Activated CD4-positive, alpha-beta T cell treated with anti-CD3 and anti-CD28 coated beads, Interleukin-2, amount 10 ng/mL, durations not matched to agents 24 days and 14 days (primary cell): ENCODE results near the gene TCEANC2. TPM values are rescaled to one million over a fixed set of nuclear protein-coding genes. Genes with fewer than 3 reads are reported as not detected.
"Not testable (repeated sequence)": the region's sequence is repeated elsewhere in the genome, so short reads cannot be mapped to it uniquely, and the experiment has no call there.

Source experiments
- DNase-seq: peaks from one replicate; pipeline ENCODE4 v3.0.0; 2022
- H3K27ac Mint-ChIP-seq: one replicate; pipeline ENCODE4 v1.8.0; 2022; ENCODE audit warnings: mild to moderate bottlenecking, mixed read lengths
- H3K27me3 Mint-ChIP-seq: one replicate; pipeline ENCODE4 v1.8.0; 2022; ENCODE audit warnings: mixed read lengths
- H3K36me3 Mint-ChIP-seq: one replicate; pipeline ENCODE4 v1.8.0; 2022; ENCODE audit warnings: low read depth, mild to moderate bottlenecking, mixed read lengths
- H3K4me1 Mint-ChIP-seq: one replicate; pipeline ENCODE4 v1.8.0; 2021; ENCODE audit warnings: mixed read lengths
- H3K4me3 Mint-ChIP-seq: one replicate; pipeline ENCODE4 v1.8.0; 2022; ENCODE audit warnings: mild to moderate bottlenecking, moderate library complexity, mixed read lengths
- H3K9me3 Mint-ChIP-seq: one replicate; pipeline ENCODE4 v1.8.0; 2021; ENCODE audit warnings: mixed read lengths
- intact Hi-C: fragments of 100-400 bp; cut with micrococcal nuclease; formaldehyde crosslinking; loops from one replicate; pipeline ENCODE4 v1.15.1; 2023
- total RNA-seq: library from RNA; stranded (reverse); gene quantifications from 2 replicates; pipeline ENCODE4 v1.2.3, GENCODE V29; 2022

Gene TCEANC2
- total RNA-seq: 10.0 and 11.6 TPM in 2 replicates

DNA sequence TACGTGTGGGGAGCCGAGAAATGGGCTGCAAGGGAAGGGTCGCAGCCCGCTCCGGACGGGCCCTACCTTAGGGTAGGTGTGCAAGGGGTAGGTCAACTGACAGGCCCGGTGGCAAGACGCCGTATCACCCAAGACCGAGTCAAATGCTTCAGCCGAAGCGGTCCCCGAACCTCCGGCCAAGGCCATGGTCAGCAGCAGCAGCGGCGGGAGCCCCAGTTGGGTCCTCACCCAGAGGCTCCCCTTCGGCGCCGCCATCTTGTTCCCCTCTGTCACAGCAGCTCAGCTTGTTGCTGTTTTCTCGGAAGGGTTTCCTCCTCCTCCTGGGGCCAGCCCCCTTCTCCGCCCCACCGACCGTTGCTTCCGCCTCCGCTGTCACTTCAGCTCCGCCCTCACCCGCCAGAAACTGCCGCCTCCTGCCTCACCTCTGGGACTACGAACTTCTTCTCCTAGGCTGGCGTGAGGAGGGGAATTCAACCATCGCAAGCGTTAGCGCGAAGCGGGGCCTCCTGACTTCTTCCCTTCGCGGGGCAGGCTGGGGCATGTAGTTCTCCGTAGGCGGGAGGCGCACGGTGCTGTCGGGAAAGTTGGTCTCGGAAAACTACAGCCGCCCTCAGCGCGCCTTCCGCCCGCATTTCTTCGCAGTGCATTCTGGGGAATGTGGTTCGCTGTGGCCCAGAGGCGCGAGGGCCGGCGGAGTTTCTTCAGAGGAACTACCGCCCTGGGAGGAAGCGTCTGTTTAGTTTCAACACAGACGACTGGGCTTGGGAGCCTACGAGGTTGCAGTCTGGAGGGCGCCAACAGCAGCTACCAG, at the start of gene TCEANC2, which contains the start of gene TMEM59:
Gene TCEANC2 (plus strand): TSS at position 675 of the 811 bp plus-strand sequence. CDS start 815 bp downstream, outside the sequence.
Gene TMEM59 (minus strand): TSS at position 271 of the 811 bp plus-strand sequence. CDS start 16 bp downstream, at position 255.
- intact Hi-C loops: loop anchor here (1.0 to 5.0 kb wide), 11 partner anchors 107 to 857 kb away; partner anchors contain the start of genes CPT2, CYB5RL, LRP8 and LRRC42
- H3K36me3 Mint-ChIP-seq: peaks cover 23% of the 10 kb centered on the region
- H3K9me3 Mint-ChIP-seq: no peaks in the 10 kb centered on the region
- peaks cover 28% of the 10 kb centered on the region for H3K4me1 Mint-ChIP-seq
- no peak within 1 kb of the TSS for H3K27ac Mint-ChIP-seq
- peak; percentile 99 for DNase-seq
- H3K4me3 Mint-ChIP-seq: no peak within 1 kb of the TSS
- no peaks in the 10 kb centered on the region for H3K27me3 Mint-ChIP-seq

DNA sequence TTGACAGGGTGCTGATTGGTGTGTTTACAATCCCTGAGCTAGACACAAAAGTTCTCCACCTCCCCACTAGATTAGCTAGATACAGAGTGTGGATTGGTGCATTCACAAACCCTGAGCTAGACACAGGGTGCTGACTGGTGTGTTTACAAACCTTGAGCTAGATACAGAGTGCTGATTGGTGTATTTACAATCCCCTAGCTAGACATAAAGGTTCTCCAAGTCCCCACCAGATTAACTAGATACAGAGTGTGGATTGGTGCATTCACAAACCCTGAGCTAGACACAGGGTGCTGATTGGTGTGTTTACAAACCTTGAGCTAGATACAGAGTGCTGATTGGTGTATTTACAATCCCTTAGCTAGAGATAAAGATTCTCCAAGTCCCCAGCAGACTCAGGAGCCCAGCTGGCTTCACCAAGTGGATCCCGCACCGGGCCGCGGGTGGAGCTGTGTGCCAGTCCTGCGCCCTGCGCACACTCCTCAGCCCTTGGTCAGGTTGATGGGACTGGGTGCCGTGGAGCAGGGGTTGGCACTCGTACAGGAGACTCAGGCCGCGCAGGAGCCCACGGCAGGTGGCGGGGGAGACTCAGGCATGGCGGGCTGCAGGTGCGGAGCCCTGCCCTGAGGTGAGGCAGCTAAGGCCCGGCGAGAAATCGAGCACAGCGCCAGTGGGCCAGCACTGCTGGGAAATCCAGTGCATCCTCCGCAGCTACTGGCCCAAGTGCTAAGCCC, 49.5 kb upstream of the TCEANC2 start:
- intact Hi-C loops, H3K36me3 Mint-ChIP-seq, DNase-seq, H3K4me3 Mint-ChIP-seq, H3K9me3 Mint-ChIP-seq, H3K4me1 Mint-ChIP-seq, H3K27me3 Mint-ChIP-seq, H3K27ac Mint-ChIP-seq: not testable (repeated sequence)

DNA sequence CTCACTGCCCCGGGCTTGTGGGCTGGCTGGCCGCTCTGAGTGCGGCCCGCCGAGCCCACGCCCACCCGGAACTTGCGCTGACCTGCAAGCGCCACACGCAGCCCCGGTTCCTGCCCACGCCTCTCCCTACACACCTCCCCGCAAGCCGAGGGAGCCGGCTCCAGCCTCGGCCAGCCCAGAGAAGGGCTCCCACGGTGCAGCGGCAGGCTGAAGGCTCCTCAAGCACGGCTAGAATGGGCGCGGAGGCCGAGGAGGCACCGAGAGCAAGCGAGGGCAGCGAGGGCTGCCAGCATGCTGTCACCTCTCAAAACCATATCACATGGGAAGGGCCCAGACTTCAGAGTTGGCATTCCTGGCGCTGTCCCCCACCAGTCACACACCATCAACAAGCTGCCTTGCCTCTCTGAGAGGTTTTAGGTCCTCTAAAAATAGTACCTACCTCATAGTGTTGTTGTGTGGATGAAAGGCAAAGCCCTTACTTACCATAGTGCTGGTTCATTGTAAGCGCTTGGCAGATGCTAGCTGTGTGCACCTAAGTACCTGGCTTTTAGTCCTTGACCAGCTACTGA, 48.8 kb upstream of the TCEANC2 start:
- Mint-ChIP-seq H3K36me3 (no peaks in the 10 kb centered on the region), H3K27ac (no peak overlapping the region), H3K9me3 (no peaks in the 10 kb centered on the region), H3K4me1 (no peaks in the 10 kb centered on the region), H3K27me3 (peaks cover 2% of the 10 kb centered on the region), H3K4me3 (no peak overlapping the region)
- no peak for DNase-seq
- intact Hi-C loops: no loop called here

DNA sequence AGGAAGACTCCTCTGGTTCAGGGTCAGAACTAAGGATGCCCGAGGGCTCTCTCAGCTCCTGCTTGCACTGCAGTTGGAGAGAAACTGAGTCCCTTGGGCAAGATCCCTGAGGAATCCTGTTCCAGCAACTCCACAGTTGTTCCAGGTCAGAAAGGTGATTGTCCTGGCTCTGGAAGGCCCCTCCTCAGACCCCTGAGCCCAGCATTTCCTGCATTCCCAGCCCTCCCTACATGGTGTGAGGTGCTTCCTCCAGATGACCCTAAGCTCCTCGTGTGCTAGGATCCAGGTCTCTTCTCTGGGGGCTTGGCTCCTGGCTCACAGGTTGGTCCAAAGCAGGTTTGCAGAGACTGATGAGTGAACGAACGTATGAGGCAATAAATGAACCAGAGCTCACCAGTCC, 46.9 kb upstream of the TCEANC2 start:
- H3K27ac Mint-ChIP-seq: no peak overlapping the region
- peaks cover 4% of the 10 kb centered on the region for H3K27me3 Mint-ChIP-seq
- H3K4me1 Mint-ChIP-seq: no peaks in the 10 kb centered on the region
- H3K9me3 Mint-ChIP-seq: no peaks in the 10 kb centered on the region
- intact Hi-C loops: no loop called here
- no peak overlapping the region for H3K4me3 Mint-ChIP-seq
- no peaks in the 10 kb centered on the region for H3K36me3 Mint-ChIP-seq
- DNase-seq: no peak

DNA sequence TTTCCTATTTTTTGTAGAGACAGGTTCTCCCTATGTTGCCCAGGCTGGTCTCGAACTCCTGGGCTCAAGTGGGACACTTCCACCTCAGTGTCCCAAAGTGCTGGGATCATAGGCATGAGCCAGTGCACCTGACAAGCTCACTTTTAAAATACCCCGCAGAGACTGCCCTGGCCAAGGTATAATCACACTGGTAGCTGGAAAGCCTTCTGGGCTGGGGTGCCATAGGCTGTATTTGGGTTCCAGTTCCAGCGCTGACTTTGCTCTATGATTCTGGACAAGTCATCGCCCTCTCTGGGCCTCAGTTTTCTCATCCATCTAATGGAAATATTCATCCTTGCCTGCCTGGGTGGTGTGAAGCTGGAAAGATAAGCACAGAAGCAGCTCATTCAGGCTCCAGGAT, 45.8 kb upstream of the TCEANC2 start:
- Mint-ChIP-seq H3K9me3 (no peaks in the 10 kb centered on the region), H3K4me1 (no peaks in the 10 kb centered on the region), H3K36me3 (no peaks in the 10 kb centered on the region), H3K27ac (no peak overlapping the region), H3K27me3 (peaks cover 2% of the 10 kb centered on the region), H3K4me3 (no peak overlapping the region)
- DNase-seq: no peak
- intact Hi-C loops: no loop called here

DNA sequence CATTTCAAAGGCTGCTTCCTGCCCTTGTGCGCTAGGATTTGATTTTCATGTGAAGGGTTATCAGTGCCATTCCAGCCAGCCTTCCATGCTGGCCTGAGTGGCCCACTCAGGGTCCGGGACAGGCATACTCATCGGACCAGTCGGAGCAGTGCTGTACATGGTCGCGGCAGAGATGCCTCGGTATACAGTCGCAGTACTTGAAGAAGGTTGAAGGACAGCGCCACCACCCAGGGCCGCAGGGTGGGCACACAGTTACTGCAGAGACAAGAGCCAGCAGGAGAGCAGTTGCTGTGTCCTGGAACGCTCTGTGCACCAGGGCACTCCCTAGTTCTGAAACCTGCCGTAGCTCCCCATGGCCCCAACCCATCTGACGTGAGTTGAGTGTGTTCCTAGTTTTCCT, 44.5 kb upstream of the TCEANC2 start:
- H3K27me3 Mint-ChIP-seq: peaks cover 6% of the 10 kb centered on the region
- no peaks in the 10 kb centered on the region for H3K9me3 Mint-ChIP-seq
- DNase-seq: no peak
- H3K4me3 Mint-ChIP-seq: no peak overlapping the region
- H3K4me1 Mint-ChIP-seq: no peaks in the 10 kb centered on the region
- H3K36me3 Mint-ChIP-seq: no peaks in the 10 kb centered on the region
- H3K27ac Mint-ChIP-seq: no peak overlapping the region
- intact Hi-C loops: no loop called here

DNA sequence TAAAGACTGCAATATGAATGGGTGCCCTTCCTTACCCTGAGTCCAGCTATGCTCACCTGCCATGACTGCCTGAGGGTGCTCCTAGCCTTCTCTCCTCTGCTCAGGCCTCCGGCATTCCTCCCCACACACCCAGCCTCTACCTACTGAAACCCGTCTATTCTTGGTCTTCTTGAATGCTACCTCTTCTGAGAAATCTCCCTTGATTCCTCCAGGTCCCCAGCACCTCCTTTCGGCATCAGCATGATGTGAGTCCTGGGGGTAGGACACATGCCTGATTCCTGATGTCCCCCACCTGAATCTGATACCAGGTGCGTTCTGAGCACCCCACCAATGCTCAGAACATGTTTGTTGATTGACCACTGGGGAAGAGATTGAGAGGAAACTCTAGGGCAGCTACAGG, 44.0 kb upstream of the TCEANC2 start:
- DNase-seq: no peak
- intact Hi-C loops: no loop called here
- Mint-ChIP-seq H3K4me1 (no peaks in the 10 kb centered on the region), H3K36me3 (no peaks in the 10 kb centered on the region), H3K27ac (no peak overlapping the region), H3K9me3 (no peaks in the 10 kb centered on the region), H3K27me3 (peaks cover 6% of the 10 kb centered on the region), H3K4me3 (no peak overlapping the region)

DNA sequence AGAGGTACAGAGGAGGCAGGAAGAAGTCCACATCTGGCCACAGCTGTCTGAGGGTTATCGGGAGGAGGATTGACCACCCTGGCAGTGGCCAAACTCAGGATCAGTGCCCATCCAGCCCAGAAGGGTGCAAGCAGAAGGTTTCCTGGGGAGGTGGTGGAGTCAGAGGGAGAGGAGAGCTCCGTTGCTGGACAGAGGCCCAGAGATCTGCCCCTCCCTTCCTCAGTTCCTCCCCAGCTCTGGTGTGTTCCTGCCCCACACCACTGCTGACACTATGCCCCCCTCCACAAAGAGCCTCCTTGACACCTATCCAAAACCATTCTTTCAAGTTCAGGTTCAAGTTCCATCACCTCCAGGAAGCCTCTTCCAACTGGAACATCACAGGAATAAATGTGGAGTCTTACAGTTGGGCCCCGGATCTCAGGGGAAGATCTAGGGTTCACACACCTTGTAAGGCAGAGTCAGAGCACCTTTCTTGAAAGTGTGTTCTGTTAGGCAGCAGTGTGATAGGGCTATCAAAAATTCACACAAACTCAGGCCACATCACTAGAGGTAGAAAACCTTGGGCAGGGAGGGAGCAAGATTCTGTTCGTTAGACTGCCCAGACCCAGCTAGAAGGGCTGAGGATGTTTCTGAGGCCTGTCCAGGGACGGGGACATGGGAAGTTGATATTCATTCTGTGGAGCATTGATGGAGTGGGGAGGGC, 42.8 kb upstream of the TCEANC2 start:
- Mint-ChIP-seq H3K27ac (no peak overlapping the region), H3K4me3 (no peak overlapping the region), H3K27me3 (peaks cover 6% of the 10 kb centered on the region), H3K9me3 (no peaks in the 10 kb centered on the region), H3K4me1 (no peaks in the 10 kb centered on the region), H3K36me3 (no peaks in the 10 kb centered on the region)
- intact Hi-C loops: no loop called here
- DNase-seq: no peak

DNA sequence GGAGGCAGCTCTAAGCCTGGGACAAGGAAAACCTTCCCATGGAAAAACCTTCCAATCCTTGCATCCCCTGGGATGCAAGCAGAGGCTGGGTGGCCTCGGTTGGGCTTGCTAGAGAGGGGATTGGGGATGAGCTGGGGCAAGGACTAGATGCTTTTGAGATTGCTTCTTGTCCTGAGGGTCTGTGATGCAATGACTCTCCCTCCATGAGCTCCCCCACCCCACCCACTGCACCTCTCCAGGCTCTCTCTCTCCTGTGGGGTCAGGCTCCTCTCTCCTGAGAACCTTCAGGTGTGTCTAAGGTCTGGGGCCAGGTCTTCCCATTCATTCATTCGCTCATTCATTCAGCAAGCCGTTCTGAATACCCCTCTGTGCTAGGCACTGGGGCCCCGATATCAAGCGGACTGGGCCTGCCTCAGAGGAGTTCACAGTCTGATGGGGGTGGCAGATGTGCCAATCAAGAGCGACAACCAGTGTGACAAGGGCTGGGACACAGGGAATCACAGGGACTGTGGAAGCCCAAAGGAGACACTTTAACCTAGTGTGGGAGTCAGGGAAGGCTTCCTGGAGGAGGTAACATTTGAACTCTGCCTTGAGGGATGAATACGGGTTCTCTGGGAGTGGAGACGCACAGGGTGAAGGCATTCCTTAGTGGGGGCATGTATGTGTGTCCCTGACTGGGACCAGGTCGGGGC, 41.9 kb upstream of the TCEANC2 start:
- H3K9me3 Mint-ChIP-seq: no peaks in the 10 kb centered on the region
- no peak overlapping the region for H3K4me3 Mint-ChIP-seq
- intact Hi-C loops: no loop called here
- DNase-seq: no peak
- no peaks in the 10 kb centered on the region for H3K36me3 Mint-ChIP-seq
- H3K27ac Mint-ChIP-seq: no peak overlapping the region
- no peaks in the 10 kb centered on the region for H3K4me1 Mint-ChIP-seq
- peaks cover 6% of the 10 kb centered on the region for H3K27me3 Mint-ChIP-seq

DNA sequence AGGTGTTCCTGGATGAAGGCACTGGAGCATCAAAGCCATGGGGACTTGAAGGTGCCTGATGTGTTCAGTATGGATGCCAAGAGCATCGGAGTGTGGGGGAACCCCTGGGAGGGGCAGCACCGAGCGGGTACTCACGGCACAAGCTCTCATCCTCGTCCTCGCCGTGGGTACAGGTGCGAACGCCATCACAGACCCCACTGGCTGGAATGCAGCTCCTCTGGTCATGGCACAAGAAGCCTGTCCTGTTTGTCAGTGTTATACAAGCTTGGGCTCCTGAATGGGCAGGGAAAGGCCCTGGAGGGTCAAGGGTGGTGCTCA, 41.4 kb upstream of the TCEANC2 start:
- no peak for DNase-seq
- Mint-ChIP-seq H3K9me3 (no peaks in the 10 kb centered on the region), H3K4me1 (no peaks in the 10 kb centered on the region), H3K36me3 (no peaks in the 10 kb centered on the region), H3K4me3 (no peak overlapping the region), H3K27me3 (peaks cover 6% of the 10 kb centered on the region), H3K27ac (no peak overlapping the region)
- intact Hi-C loops: no loop called here

DNA sequence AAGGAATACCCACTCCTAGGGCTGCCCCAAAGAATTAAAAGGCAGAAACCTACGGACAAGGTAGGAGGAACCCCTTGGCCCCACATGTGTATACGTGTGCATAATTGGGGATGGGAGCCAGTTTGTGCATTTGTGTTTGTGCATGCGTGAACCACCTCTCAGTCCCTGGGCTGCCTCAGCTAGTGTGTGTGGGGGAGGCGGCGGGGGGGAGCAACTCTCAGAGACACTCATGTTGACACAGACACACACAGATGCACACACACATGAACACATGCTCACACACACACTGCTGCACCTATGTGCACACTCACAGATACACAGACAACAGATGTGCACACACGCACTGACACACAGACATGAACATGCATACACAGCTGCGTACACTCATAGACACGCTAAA, 40.5 kb upstream of the TCEANC2 start:
- Mint-ChIP-seq H3K4me3 (no peak overlapping the region), H3K4me1 (no peaks in the 10 kb centered on the region)

DNA sequence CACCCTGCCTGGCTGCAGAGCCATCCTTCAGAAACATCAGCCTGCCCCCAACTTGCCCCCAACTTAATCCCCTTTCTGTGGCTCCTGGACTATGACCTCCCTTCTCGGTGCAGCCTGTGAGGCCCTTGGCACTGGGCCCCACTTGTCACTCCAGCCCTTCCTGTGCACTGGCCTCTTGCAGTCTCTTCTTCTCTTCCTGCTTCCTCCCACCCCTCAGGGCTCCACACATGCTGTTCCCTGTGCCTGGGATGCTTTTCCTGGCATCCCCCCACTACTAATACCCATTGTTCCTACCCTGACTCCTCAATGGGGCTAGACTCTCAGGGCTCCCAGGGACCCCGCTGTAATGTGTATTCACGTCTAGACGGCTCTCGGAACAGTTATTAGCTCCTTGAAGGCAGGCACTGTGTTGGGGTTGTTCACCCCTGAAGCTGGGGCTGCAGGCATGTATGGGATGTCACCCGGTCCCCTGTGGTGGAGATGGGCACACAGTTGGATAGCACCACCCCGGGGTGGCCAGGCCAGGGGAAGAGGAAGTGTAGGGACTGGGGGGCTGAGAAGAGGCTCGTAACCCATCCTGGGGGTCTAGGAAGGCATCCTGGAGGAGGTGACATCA, 39.9 kb upstream of the TCEANC2 start:
- no peak overlapping the region for H3K4me3 Mint-ChIP-seq
- no peaks in the 10 kb centered on the region for H3K9me3 Mint-ChIP-seq
- no peaks in the 10 kb centered on the region for H3K4me1 Mint-ChIP-seq
- H3K36me3 Mint-ChIP-seq: no peaks in the 10 kb centered on the region
- no peak overlapping the region for H3K27ac Mint-ChIP-seq
- H3K27me3 Mint-ChIP-seq: peaks cover 6% of the 10 kb centered on the region
- no peak for DNase-seq
- intact Hi-C loops: no loop called here

More for the DNA sequence above, 40.5 kb upstream of the TCEANC2 start:
- intact Hi-C loops: no loop called here
- Mint-ChIP-seq H3K9me3 (no peaks in the 10 kb centered on the region), H3K36me3 (no peaks in the 10 kb centered on the region), H3K27ac (no peak overlapping the region), H3K27me3 (peaks cover 6% of the 10 kb centered on the region)
- no peak for DNase-seq

DNA sequence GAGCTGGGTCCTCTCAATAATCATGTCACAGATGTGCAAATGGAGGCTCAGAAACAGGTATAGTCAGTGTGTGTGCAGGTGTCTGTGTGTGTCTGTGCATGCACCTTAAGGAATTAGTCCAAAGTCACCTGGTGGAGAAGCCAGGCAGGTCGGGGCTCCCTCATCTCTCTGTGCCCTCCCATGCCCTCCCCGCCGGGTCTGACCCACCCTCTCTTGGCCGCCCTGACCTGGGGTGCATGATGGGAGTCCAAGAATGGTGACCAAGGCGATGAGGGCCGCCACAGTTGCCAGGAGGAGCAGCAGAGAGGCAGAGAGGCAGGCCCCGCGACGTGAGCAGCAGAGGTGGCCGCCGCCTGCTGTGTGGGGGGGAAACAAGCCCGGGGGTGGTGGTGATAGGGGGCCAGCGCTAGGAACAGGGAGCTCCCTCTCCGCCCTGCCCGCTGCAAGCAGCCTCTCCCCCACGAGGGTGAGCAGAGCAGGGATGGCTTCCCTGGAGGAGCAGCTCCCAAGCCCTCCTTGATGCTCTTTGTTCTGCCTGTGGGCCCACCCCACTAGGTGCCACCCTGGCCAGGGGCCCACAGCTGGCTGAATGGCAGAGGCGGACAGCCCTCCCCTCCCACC, 39.3 kb upstream of the TCEANC2 start:
- no peaks in the 10 kb centered on the region for H3K4me1 Mint-ChIP-seq
- no peaks in the 10 kb centered on the region for H3K9me3 Mint-ChIP-seq
- no peak for DNase-seq
- no peaks in the 10 kb centered on the region for H3K36me3 Mint-ChIP-seq
- H3K4me3 Mint-ChIP-seq: no peak overlapping the region
- intact Hi-C loops: no loop called here
- H3K27ac Mint-ChIP-seq: no peak overlapping the region
- peaks cover 7% of the 10 kb centered on the region for H3K27me3 Mint-ChIP-seq
